Bone marrow (tissue), 2 donors: ENCODE measurements around the gene ASIC2.

ENCODE experiments used
- DNase-seq, 2 donors: peaks; one replicate each; lab custom pipeline; 2025; lab: John Stamatoyannopoulos, UW

Gene ASIC2

GRCh38 chr17:33243732-33244131 is 49.4 kb downstream of the ASIC2 start:
- no peak for DNase-seq

DNA sequence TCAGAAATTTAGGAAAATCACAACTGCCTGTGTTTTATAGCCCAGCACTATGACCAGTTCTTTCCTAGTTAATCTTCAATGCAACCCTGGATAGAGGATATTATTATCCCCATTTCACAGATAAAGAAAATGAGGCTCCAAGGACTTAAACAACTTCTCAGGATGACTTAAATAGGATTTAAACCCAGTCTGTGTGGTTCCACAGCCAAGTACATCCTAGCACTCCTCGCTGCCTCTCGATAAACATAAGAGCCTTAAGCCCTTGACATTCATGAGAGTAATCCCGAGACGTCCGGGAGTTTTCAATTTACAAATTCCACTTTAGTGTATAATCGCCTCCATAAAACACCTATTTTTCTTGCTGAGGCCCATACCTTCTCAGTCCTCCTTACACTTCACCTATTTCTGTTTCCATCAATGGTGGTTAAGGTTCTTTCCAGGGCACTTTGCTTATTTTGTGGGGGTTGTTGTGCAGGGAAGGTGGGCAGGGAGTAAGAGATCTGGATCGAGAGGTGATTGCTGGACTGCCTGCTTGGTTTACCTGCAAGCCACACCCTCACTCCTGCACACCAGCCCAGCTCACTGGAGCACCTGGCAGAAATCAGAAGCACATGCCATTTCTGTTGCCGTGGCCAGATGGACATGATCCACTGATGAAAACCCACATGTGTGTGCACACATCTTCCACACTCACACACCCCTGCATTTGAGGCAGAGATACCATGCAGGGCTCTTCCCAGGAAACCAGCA is 50.5 kb downstream of the ASIC2 start:
- no peak for DNase-seq

DNA sequence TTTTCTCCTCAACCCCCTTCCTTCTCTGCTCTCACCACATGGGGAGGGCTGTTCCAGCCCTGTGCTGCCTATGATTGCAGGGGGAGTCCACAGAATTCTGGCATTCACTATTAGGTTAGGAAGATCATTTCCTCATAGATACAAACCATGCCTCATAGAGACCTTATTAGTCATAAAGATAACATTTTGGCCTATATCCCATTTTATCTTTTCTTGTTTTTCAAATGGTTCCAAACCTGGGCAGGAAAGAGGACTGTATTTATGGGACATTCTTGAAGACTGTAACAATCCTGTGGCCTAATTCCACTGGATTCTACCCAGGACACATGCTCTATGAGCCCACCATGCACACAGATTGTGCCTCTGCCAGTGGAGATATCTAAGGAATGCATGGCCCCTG is 51.7 kb downstream of the ASIC2 start:
- DNase-seq, result no peak

GRCh38 chr17:33240362-33240761 is 52.7 kb downstream of the ASIC2 start:
- DNase-seq, result no peak

DNA sequence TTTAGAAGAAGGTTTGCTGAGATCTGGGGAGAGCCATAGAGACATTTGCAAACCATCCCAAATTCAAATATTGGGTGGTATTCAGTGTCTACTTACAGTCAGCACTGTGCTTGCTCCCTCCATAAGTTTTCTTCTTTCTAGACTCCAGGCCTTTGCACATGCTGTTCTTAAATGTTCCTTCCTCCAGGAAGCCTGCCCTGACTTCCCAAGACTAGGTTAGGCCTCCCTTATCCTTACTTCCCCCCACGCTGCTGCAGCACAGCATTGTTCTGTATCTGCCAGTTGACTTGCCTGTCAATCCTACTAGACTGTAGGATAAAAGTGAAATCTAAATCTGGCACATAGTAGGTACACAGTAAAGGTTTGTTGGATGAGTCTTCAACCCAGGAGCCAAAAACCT is 53.4 kb downstream of the ASIC2 start:
- DNase-seq, result no peak

- no peak for DNase-seq
These were observed 58.0 kb downstream of the ASIC2 start for GRCh38 chr17:33234930-33235685.

DNA sequence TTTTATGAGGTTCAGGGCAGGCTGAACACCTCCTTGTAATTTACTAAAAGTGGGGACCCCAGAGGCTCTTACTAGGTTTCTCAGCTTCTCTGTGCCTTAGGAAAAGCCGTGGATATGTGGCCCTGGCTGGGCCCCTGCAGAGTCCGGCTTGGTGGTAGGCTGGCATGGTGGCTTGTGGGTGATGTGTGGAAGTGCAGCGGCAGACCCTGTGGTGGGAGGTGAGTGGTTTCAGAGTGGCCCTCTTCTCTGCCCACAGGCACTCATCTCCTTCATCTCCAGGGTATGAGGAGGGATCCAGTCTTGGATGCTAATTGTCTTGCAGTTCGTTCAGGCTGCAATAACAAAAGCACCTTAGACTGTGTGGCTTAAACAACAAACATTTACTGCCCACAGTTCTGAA is 58.9 kb downstream of the ASIC2 start:
- DNase-seq, result no peak

DNA sequence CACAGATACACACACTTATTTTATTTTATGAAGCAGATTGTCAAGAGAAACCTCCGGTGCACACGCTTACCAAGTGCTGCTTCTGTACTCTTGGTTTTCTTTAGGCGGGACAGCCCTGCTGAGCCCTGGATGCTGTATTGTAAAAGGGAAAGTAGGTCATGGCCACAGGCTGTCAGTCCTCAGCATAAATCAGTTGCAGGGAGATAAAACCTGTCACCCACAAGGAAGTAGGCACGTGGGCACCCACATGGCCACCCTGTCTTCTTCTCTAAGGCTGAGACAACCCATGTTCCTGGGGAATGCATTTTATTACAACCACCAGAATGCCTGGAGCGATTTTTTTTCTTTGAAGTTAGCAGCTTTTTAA is 59.3 kb downstream of the ASIC2 start:
- DNase-seq, result no peak

- DNase-seq, result no peak
These were observed 63.6 kb downstream of the ASIC2 start for GRCh38 chr17:33229499-33229898.

DNA sequence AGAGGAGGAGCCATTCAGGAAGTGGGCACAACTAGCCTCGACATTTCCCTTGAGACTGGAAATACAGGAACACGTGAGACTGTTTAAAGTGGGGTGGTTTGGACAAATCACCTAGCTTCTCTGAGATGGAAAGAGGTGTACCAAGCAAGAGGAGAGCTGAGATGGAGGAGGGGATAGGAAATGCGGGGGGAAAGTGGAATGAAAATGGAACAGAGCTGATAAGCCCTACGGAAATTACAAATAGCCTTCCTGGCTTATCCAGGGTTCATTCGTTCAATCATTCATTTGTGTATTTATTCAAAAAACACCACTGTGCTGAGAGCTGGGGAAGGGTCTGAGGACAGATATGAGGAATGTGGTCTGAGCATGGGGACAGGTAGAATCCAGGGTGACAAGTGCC is 64.1 kb downstream of the ASIC2 start:
- no peak for DNase-seq

- no peak for DNase-seq
These were observed 64.5 kb downstream of the ASIC2 start for GRCh38 chr17:33228548-33228947.

- no peak for DNase-seq
These were observed 65.2 kb downstream of the ASIC2 start for GRCh38 chr17:33227911-33228310.

DNA sequence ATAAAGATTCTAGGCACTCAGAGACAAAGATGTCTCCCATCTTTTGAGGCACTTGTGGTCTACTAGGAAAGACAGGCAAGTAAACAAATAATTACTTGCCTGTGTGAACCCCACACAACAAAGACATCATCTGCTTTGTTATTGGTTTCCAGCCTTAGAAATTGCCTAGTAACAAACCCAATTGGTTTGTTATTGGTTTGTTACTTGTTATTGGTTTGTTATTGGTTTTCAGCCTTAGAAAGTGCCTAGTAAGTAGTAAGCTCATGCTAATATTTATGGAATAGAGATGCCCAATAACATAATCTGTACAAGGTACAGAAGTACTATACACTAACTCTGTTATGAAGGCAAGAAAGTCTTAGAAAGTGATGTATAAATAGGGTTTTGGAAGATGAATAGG is 67.1 kb downstream of the ASIC2 start:
- DNase-seq, result no peak

GRCh38 chr17:33225509-33225908 is 67.6 kb downstream of the ASIC2 start:
- no peak for DNase-seq

DNA sequence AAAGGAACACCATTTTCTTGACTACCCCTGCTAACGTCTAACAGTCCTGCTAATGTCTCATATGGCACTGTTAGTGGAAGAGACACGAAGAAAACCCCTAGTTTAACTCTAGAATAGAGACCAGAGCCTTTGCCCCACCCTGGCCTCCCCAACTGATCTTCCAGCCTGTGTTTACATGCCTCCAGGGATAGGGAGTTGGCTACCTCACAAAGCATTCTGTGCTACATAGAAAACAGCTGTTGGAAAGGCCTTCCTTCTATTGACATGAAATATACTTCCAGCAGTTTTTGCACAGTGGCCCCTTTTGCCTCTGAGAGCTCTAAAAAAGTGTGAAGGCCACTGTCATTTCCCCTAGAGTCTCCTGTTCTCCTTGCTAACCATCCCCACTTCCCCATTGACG is 73.1 kb downstream of the ASIC2 start:
- no peak for DNase-seq

DNA sequence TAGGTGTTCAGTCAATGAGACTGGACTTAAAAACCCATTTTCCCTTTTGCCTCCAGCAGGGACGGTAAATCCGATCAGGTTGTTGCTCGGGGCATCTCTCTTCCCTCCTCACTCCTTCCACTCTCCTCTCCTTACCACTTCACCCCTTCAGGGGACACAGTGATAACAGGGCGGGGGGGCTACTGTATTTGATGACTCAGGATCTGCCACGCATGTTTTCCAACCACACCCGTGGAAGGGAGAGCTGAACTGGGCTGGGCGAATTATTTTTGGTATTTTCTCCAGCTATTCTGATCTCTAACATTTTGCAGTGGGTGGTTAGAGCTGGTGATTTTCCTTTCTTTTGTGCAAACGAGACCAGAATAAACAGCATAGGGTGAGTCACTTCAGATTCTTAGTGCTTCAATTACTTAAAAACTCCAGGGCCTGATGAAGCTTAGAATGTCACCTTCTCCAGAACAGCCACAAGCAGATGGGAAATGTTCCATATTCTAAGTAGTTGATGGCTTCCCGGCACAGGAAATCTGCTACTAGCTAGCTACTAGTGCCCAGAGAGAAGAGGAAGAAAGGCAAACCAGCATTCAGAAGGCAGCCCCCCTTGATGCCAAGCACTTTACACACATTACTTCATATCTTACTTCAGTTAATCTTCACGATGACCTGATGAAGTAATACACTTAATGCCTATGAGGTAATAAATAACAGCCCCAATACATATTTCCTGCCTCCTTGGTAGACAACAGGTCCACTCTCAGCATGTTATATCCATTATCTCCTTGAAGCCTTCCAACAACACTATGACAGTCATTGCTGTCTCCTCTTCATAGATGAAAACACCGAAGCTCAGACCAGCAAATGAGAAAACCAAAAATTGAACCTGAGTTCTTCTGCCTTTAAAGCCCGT is 74.1 kb downstream of the ASIC2 start:
- DNase-seq, result no peak

- DNase-seq, result no peak
These were observed 75.2 kb downstream of the ASIC2 start for GRCh38 chr17:33217891-33218290.

- no peak for DNase-seq
These were observed 78.1 kb downstream of the ASIC2 start for GRCh38 chr17:33214996-33215395.

- DNase-seq, result no peak
These were observed 82.8 kb downstream of the ASIC2 start for GRCh38 chr17:33210285-33210684.

- DNase-seq, result no peak
These were observed 83.4 kb downstream of the ASIC2 start for GRCh38 chr17:33209671-33210070.

GRCh38 chr17:33207231-33207630 is 85.9 kb downstream of the ASIC2 start:
- no peak for DNase-seq

- DNase-seq, result no peak
These were observed 87.5 kb downstream of the ASIC2 start for GRCh38 chr17:33205552-33205951.

- DNase-seq, result no peak
These were observed 88.4 kb downstream of the ASIC2 start for GRCh38 chr17:33204701-33205100.
